Stimulated activated CD4-positive, alpha-beta T cell treated with anti-CD3 and anti-CD28 coated beads, Interleukin-2, amount 100 ng/mL, for 48 hours (primary cell): ENCODE results near the gene UTF1.
A peak's percentile ranks its signal among the peaks of the same experiment; 100 is the strongest.

Experiments used
- DNase-seq, 2 donors: peaks; one replicate each; pipeline ENCODE4 v3.0.0-alpha.2; 2020

UTF1 gene

DNA sequence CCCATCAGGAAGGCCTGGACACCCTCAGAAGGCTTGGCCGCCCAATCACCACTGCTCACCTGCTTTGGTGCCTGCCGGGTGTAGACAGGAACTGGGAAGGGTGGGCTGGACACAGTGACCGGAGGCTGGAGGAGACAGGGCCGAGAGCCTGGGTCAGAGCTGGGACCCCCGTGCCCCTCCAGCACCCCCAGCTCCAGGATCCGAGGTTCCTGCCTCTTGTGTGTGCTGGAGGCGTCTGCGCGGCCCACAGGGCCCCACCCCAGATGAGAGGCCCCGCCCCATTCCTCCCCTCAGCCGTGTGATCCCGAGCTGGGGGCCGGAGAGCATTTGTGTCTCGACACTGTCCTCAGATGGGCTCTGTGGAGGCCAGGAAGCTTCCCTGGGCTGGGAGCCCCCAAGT, 37.3 kb downstream of the UTF1 start:
- no peak for DNase-seq

DNA sequence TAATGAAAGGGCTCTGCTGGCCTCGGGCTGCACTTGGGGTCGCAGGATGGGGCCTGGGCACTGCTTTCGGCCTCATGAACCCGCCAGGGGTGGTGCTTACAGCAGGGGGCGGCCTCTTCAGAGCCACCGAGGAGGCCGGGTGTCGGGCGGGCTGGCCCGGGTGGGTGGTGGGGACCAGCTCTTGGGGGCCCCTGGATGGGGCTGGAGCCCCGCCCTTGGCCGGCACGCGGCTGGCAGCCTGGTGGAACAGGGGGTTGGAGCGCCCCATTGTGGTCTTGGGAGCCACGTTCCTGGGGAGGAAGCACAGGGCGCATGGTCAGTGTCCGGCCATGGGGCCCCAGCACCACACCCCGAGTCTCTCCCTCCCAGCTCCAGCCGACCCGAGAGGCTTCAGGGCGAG, 37.8 kb downstream of the UTF1 start:
- no peak for DNase-seq

DNA sequence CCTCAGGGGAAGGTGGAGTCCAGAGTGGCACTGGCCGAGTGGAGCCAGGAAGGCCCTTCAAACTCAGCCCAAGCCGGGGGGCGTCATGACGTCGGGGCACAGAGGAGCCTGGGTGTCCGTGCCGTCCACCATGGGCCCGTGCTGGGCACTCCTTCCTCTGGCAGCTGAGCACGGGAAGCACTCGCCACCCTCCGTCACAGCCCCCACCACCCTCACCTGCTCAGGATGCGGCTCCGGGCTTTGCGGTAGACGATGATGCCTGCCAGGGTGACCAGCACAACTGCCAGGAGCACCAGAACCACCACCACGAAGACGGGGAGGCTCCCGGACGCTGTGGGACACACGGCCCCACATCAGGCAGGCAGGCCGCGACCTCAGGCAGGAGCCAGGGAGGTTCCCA, 38.5 kb downstream of the UTF1 start:
- no peak for DNase-seq

DNA sequence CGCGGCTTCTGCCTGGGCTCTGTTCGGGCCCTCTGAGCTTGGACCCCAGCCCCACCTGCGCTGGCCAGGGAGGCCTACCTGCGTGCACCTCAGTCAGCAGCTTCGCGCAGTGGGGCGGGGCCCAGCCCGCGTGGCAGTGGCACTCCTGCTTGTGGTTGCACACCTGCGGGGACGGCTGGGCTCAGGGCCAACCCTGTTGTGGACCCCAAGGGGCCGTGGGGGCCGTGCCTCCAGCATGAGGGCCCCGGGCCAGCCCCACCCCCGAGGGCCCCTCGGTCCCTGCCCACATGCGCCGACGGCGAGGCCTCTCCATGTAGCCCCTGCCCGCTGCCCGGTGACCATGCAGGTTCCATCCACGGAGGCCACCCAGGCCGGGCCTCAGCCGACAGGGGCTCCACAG, 39.4 kb downstream of the UTF1 start:
- DNase-seq = no peak

DNA sequence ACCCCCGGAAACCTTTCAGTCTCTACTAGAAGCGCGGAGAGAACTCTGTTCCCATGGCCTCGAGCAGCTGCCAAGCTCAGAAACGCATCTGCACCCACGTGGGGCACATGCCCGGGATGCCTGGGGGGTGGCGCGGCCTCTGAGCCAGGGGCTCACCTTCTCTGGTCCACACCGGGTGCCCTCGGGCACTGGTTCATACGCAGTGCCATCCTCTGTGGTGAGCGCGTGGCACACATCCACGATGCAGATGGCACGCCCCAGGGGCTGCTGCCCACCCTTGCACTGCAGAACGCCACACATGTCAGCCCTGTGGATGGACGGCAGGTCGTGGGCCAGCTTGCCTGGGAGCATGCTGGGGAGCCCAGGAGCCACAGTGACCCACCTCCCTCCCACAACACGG, 40.2 kb downstream of the UTF1 start:
- no peak for DNase-seq

DNA sequence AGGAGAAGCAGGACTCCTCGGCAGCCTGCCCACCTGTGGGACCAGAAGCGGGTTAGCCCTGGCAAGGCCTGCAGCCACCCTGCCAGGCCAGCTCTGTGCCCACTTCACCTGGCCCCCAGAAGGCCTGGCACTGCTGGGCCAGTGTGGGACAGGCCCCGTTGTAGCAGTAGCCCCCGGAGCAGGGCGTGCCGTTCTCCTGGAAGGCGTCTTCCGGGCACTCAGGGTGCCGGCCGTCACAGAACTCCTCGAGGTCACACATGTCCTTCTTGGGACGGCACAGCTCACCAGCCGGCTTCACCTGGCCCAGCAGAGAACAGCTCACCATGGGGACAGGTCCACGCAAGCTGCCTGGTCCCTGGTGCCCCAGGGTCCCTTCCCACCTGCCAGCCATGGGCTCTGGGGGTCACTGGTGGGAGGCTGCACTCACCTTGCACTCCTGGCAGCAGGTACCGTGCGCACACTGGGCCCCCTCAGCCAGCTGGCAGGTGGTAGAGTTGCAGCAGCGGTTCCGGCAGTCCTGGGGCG, 40.8 kb downstream of the UTF1 start:
- no peak for DNase-seq

DNA sequence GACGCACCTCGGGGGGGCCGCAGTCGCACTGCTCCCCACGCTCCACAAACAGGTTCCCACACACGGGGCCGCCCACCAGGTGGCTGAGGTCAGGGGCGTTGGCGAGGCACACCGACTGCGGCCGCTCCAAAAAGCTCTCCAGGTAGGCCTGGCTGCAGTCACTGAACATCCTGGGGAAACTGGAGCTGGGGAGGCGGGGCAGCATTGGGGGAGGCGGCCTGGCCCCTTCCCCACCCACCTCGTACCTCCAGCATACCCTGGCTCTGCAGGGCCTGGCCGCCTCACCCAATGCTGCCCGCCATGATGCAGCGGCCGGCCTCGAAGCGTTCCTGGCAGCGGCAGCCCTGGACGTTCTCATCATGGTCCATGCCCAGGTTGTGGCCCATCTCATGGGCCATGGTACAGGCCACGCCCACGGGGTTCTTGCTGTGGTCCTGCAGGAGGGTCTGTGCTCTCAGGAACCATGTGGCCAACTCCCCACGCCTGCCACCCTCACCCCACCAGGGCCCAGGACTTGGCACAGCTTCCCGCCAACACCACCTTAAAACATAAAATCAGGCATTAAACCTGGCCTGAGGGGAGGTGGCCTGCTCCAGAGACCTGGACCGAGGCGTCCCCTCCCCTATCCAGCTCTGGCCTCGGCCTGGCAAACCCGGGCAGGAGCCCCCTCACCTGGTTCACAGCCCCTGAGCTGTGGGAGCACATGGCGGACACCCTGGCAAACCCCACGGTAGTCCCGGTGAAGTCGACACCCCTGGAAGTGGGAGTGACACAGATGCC, 41.7 kb downstream of the UTF1 start:
- no peak for DNase-seq

DNA sequence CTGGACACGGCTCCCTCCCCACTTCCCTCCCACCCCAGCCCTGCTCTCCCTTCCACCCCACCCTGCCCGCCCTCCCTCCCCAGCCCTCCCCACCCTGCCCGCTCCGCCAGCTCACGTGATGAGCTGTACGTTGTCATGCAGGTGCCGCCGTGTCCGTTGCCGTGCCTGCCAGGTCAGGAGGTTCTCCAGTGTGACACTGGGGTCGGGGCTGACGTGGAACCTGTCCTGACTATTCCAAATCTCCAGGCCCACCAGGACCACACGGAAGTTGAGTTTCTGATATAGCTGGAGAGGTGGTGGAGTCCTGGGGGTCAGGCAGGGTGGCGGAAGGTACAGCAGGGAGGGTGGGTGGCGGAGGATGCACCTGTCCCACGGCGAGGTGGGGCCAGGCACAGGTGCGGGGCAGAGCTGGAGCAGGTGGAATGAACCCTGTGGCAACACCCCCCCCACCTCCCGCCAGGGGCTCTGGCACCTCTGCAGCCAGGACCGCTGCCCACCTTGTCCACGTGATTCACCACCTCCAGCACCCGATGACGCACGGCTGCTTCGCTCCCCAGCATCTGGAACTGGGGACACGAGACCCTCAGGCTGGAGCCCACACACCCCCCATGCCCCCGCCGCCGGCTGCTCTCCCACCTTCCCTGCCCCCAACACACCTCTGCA, 42.4 kb downstream of the UTF1 start:
- DNase-seq = no peak

DNA sequence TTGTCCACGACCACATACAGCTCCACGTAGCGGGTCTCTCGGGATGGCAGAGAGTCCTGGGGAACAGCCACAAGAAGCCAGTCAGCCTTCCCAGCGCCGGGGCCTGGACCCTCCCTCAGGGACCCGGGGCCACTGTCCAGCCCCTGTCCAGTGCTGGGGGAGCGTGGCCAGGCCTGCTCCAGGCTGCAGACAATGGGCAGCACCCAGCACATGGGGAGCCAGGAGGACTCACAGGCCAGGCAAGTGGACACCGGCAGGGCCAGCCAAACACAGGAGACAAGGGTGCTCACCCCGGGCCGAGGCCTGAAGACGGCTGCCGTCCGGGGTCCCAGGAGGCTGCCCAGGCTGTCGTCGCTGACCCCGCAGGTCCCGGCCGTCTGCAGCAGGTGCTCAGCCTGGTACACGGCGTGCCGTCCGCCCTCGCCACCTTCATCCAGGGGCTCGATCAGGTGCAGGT, 43.0 kb downstream of the UTF1 start:
- no peak for DNase-seq

DNA sequence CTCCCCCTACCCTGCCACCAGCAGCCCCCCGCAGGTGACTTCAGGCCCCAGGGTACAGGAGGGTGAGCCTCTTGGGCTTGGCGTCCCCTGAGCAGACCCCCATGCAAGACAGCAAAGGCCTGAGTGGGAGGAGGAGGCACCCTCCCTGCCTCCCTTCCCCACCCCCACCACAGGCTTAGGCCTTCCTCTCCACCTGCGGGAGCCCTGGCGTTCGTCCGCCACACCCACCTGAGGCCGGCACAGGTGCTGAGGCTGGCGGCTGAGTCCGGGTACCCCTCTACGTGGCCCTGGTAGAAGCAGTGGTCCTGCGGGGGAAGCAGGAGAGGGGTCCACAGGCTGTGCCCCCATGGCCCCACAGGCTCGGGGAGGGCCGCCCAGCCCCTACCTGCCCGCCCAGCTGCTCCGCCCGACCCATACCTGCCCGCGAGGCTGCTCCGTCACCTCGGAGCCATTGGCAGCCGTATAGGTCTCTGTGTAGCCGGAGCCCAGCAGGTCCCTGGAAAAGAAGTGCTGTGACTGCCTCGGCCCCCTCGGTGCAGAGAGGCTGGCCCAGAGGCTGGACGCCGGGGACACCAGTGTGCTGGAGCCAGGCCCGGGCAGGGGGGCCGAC, 43.6 kb downstream of the UTF1 start:
- no peak for DNase-seq

DNA sequence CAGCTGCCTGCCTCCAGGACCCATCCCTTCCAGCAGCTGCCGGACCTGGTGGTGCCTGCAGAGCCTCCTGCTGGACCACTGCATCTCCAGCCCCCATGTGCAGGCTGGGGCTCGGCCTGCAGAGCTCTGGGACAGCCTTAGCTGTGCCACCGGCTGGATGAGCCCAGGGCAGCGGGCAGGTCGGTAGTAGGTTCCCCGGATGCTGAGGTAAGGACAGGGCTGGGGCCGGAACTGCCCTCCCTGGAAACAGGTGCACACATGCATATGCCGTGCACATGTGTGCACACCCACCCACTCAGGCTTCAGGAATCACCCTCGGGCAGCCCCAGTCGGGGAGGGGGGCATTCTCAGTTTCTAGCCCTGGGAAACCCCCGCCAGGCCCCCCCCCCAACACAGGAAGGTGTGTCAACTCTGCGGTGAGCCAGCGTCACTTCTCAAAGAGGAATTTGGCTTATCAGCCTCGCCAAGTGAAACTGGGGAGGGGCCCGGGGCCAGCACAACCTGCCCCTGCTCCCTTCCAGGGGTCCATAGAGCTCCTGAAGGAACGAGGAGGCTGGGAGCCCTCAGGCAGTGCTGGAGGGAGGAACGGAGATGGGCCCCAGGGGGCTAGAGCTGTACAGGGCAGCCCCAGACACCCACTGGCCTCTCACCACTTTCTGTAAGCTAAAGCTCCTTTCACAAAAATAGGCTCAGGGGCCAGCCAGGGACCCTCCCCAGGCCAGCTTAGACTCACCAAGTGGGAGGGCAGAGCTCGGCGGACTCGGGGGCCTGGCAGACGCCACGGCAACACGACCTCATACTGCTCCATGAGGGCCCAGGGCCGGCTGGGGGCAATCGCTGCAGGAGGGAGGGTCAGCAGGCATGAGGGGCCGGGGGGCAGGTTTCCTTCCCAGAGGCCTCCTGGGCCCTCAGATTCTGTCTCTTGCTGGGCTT, 45.0 kb downstream of the UTF1 start:
- DNase-seq = peak; percentile 70

DNA sequence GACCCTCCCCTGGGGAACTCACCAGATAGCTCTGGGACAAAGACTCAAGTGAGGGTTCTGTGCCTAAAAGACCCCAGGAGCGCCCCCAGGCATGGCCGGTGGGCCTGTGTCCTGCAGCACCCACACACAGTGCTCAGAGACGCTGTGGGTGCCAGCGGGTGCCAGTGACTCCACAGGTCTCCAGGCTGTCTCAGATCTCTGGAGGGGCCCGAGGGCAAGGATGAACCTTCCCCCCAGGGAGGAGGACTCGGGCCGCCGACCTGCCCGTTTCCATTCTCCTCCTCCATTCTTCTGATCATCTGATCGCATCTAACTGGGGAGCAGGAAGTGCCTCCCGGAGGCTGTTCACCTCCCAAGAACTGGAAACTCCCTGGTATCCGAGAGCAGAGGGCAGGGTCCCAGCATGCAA, 45.7 kb downstream of the UTF1 start:
- peak in 1 of 2 donors; percentile 43 for DNase-seq

DNA sequence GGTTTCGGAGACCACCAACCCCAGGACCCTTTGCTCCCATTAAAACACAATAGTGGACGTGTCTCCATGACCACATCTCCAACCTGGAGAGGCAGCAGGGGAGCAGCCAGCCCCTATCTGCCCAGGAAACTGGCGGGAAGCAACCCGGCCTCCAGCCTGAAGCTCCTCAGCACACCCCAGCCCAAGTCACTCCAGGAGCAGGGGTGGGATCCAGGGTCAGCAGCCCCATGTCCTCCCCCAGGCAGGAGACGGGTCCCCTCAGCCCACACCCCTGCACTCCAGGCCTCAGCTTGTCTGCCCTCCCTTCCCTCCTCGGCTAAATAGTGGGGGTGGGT, 46.0 kb downstream of the UTF1 start:
- DNase-seq = no peak

DNA sequence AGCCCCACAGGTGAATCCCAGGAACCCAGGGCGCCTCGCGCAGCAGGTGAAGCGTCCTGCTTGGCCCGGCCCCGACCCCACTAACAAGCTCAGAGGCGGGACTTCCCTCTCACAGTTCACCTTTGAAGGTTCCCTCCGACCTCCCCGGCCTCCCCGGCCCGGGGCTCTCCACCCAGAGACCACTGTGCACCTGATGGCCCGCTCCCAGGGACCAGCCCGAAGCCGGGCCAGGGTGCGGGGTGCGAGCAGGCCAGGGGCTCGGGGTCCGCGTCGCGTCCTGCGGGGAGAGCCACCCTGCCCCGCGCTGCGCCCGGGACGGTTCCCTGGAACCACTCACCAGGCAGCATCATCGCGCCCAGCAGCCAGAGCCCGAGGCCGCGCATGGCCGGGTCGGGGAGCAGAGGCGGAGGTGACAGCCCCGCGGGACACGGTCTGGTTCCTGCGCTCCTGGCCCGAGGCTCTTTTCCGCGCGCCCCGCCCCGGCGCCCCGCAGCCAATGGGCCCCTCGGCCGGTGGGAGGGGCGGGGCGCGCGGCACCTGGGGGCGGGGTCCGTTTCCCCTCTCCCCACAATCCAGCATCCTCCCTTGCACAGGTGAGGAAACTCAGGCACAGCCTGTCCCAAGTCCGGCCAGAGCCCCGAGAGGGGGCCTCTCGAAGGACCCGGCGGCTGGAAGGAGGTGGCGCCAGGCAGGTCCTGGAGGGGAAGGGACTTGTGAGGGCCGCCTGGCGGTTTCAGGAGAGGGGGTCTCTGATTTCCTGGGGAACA, 46.6 kb downstream of the UTF1 start, which contains the start of gene ADAM8:
TSS of gene ADAM8 (minus strand) at position 434 of the 767 bp plus-strand sequence. CDS start at position 383, 51 bp downstream.
- peak; percentile 58 to 78 for DNase-seq

DNA sequence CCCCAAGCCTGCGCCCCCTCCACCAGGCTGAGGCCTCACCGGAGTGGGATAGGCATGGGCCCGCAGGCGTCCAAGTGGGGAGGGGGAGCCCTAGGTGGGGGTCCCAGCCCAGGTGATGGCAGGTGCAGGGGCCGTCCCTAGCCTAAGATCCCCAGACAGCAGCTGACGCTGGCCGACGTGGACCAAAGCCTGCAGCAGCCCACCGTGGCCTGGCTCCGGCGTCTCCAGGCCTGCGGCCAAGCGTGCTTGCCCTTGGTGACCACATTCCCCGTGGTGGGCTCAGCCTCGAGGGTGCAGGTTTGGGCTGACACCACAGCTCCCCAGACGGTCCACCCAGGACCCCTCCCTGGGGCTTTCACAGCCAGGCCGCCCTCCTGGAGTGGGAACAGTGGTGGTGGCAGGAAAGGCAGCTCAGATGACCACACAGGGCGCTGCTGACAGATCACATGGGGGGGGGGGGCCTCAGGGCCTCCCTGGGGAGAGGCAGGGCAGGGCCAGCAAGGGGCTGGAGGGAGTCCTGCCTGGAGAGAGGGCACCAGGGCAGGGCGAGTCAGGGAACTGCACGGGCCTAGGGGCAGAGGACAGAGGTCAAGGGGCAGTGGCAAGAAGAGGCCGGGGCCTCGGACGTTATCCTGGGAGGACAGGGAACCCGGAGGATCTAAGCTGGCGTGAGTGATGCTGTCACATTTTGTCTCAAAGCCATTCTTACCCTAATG, 47.4 kb downstream of the UTF1 start:
- DNase-seq = no peak

DNA sequence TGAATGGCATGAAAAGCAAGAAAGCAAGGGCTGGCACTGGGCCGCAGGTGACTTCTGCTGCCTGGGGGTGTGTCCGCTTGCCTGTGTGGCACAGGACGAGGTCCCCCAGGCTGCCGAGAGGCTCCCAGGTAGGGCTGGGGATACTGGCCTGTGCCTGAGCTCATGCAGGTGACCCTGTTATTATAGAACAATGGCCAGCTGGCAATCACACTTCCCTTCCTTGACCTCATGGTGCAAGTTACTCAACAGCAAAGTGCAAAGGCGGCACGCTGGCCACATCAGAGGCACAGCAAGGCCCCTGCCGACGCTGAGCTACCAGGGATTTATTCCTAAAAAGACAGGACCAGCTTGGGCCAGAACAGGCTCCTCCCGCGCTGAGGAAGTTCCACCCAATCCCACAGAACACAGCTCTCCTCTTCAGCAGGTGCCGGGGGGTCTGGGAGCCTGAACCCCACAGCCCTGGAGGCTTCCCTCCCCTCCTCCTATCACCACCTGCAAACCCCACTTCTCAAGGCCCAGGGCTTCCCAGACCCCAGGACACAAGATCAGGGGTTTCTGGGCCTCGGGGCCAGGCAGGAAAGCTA, 48.1 kb downstream of the UTF1 start:
- DNase-seq = no peak

DNA sequence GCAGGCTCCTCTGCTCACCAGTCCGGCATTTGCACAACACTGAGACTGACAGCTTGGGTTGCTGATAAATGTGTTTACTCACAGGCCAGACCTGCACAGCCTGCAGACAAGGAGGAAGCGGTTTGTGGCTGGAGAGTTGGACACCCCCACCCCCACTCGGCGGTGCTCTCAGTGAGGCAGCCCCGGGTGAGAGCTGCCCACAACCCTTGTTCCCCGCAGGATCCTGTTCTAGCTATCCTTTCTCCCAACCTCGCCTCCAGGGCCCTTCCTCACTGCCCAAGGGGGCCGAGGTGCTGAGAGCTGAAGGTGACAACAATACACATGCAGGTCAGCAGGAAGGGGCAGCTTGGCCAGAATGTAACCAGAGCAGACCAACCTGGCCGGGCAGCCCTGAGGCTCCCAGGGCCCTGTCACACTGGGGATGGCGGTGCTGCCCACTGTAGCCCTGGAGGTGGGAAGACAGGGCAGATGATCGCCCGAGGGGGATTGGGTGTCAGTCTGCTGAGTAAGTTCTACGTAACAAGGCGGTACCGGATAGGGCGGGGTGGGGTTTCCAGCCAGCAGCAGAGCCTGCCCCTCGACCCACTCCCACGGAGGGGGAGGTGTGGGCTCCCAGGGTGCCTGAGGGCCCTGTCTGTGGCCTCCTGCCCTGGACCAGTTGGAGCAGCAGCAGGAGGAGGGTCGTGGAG, 48.7 kb downstream of the UTF1 start:
- DNase-seq = peak in 1 of 2 donors; percentile 26

DNA sequence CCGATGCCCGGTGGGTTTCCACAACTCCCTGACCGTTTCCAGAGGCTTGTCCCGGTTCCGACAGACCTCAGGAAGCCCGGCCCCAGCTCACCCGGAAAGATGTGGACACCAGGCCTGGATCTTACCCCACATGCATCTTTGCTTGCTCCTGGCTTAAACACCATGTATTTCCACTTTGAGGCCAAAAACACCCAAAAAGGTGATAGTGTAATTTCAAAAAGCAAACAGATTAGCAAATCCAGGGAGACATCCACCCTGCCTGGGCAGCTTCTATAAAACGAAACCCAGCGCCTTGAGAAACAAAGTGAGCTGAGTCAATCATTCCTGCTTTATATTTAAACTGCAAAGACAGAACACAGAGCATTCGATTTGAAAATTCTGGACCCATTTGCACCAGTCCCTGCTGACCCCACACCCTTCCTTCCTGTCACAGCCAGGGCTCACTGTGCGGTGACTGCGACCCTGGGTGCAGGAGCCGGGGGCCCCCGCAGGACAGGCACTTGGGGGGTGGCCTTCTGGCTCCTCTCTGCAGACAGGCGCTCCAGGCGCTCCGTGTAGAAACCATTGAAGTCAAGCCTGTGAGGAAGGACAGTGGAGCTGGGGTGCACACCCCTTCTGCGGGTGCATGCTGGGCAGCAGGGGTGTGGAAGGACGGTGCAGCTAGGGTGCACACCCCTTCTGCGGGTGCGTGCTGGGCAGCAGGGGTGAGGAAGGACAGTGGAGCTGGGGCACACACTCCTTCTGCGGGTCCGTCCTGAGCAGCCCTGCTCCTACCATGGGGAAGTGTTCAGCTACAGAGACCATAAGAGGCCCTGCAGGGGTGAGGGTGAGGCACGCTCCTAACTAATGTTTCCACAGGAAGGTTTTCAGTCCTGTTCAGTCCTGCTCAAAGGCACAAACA, 49.6 kb downstream of the UTF1 start:
- DNase-seq = no peak
